Progenitor cell of endocrine pancreas (in vitro differentiated cells): ENCODE results near the gene CKM. TPM values are rescaled to one million over a fixed set of nuclear protein-coding genes. Genes with fewer than 3 reads are reported as not detected.

Experiments used
- DNase-seq: peaks from one replicate; pipeline ENCODE4 v3.0.0; 2021; ENCODE audit warnings: low spot score; ENCODE audit not compliant: unreplicated experiment
- H3K27ac Mint-ChIP-seq: 2 replicates; pipeline ENCODE4 v1.8.0; 2021; ENCODE audit warnings: mild to moderate bottlenecking, moderate library complexity, mixed read lengths
- H3K27me3 Mint-ChIP-seq: 2 replicates; pipeline ENCODE4 v1.8.0; 2021; ENCODE audit warnings: mixed read lengths
- H3K36me3 Mint-ChIP-seq: 2 replicates; pipeline ENCODE4 v1.8.0; 2022; ENCODE audit warnings: mixed read lengths; ENCODE audit not compliant: insufficient read depth
- H3K4me1 Mint-ChIP-seq: 2 replicates; pipeline ENCODE4 v1.8.0; 2021; ENCODE audit warnings: low read depth, mixed read lengths
- H3K4me3 Mint-ChIP-seq: 2 replicates; pipeline ENCODE4 v1.8.0; 2021; ENCODE audit warnings: low read depth, mild to moderate bottlenecking, moderate library complexity, mixed read lengths
- H3K9me3 Mint-ChIP-seq: 2 replicates; pipeline ENCODE4 v1.8.0; 2021; ENCODE audit warnings: low read depth, mixed read lengths
- CTCF ChIP-seq: fragments of 200-600 bp; sonication (generic); IDR thresholded peaks from one replicate; pipeline ENCODE4 v1.5.0; 2021; ENCODE audit warnings: antibody characterized with exemption, mild to moderate bottlenecking; ENCODE audit not compliant: unreplicated experiment
- total RNA-seq: library from RNA; stranded (reverse); gene quantifications from 2 replicates; pipeline ENCODE4 v1.2.1, GENCODE V29; 2021

Gene CKM
- total RNA-seq, 1 donor from 2014 or later, result not detected

GRCh38 chr19:45352914-45353796 lies 30.5 kb upstream of the CKM start:
- Mint-ChIP-seq H3K9me3 (no peaks in the 10 kb centered on the region), H3K4me1 (no peaks in the 10 kb centered on the region), H3K27ac (no peak overlapping the region), H3K36me3 (peaks cover 23% of the 10 kb centered on the region), H3K4me3 (no peak overlapping the region), H3K27me3 (no peaks in the 10 kb centered on the region)
- TF ChIP-seq CTCF, result no peak
- no peak for DNase-seq

GRCh38 chr19:45352471-45352870 lies 29.8 kb upstream of the CKM start:
- Mint-ChIP-seq H3K4me1 (no peaks in the 10 kb centered on the region), H3K27ac (no peak overlapping the region), H3K27me3 (no peaks in the 10 kb centered on the region), H3K36me3 (peaks cover 17% of the 10 kb centered on the region), H3K4me3 (no peak overlapping the region), H3K9me3 (no peaks in the 10 kb centered on the region)
- TF ChIP-seq CTCF, result no peak
- DNase-seq, result no peak

- H3K36me3 Mint-ChIP-seq, result peaks cover 15% of the 10 kb centered on the region
These were observed 29.4 kb upstream of the CKM start for GRCh38 chr19:45352062-45352461.

GRCh38 chr19:45351401-45351952 lies 28.8 kb upstream of the CKM start:
- peaks cover 3% of the 10 kb centered on the region for H3K27me3 Mint-ChIP-seq
- peaks cover 12% of the 10 kb centered on the region for H3K36me3 Mint-ChIP-seq
- no peak overlapping the region for H3K27ac Mint-ChIP-seq
- no peak for DNase-seq
- no peak for TF ChIP-seq CTCF
- no peaks in the 10 kb centered on the region for H3K9me3 Mint-ChIP-seq
- H3K4me3 Mint-ChIP-seq, result no peak overlapping the region
- H3K4me1 Mint-ChIP-seq, result no peaks in the 10 kb centered on the region

More at GRCh38 chr19:45352062-45352461, 29.4 kb upstream of the CKM start:
- Mint-ChIP-seq H3K9me3 (no peaks in the 10 kb centered on the region), H3K27ac (no peak overlapping the region), H3K27me3 (no peaks in the 10 kb centered on the region), H3K4me3 (no peak overlapping the region), H3K4me1 (no peaks in the 10 kb centered on the region)
- no peak for DNase-seq
- TF ChIP-seq CTCF, result no peak

GRCh38 chr19:45350477-45351058 lies 27.9 kb upstream of the CKM start:
- Mint-ChIP-seq H3K27me3 (peaks cover 9% of the 10 kb centered on the region), H3K27ac (no peak overlapping the region), H3K4me3 (no peak overlapping the region), H3K4me1 (no peaks in the 10 kb centered on the region), H3K9me3 (no peaks in the 10 kb centered on the region), H3K36me3 (peaks cover 10% of the 10 kb centered on the region)
- TF ChIP-seq CTCF, result no peak
- DNase-seq, result no peak
